Loucy (cell line): ENCODE data around the gene GHRL.
"Not testable (repeated sequence)": the region's sequence is repeated elsewhere in the genome, so short reads cannot be mapped to it uniquely, and the experiment has no call there.

Source experiments
- H2AFZ ChIP-seq: fragments of 200-600 bp; sonication (generic); 2 replicates; pipeline ENCODE4 v1.6.0; 2016; ENCODE audit warnings: antibody characterized with exemption, mild to moderate bottlenecking, low read length, moderate library complexity
- H3F3A ChIP-seq: fragments of 200-600 bp; 2 replicates; pipeline ENCODE4 v1.6.0; 2016; ENCODE audit warnings: antibody characterized with exemption, low read depth, mild to moderate bottlenecking
- H3K27me3 ChIP-seq: fragments of 200-600 bp; sonication (generic); 2 replicates; pipeline ENCODE4 v1.6.1; 2014; ENCODE audit warnings: low read length, mild to moderate bottlenecking; ENCODE audit not compliant: insufficient read depth, poor library complexity, severe bottlenecking
- H3K36me3 ChIP-seq: fragments of 200-600 bp; sonication (generic); 2 replicates; pipeline ENCODE4 v1.6.1; 2016; ENCODE audit warnings: low read length; ENCODE audit not compliant: insufficient read depth
- H3K4me1 ChIP-seq: fragments of 200-600 bp; sonication (generic); 2 replicates; pipeline ENCODE4 v1.5.1; 2014; ENCODE audit warnings: low read length, mild to moderate bottlenecking; ENCODE audit not compliant: insufficient read depth, poor library complexity, severe bottlenecking
- H3K4me2 ChIP-seq: fragments of 200-600 bp; sonication (generic); 2 replicates; pipeline ENCODE4 v1.6.0; 2014; ENCODE audit warnings: antibody characterized with exemption, low read length, low read depth, mild to moderate bottlenecking; ENCODE audit not compliant: poor library complexity, severe bottlenecking
- H3K4me3 ChIP-seq: fragments of 200-600 bp; sonication (generic); 2 replicates; pipeline ENCODE4 v1.5.1; 2014; ENCODE audit warnings: low read length, mild to moderate bottlenecking, mixed read lengths; ENCODE audit not compliant: poor library complexity, severe bottlenecking
- H3K79me2 ChIP-seq: fragments of 200-600 bp; sonication (generic); 2 replicates; pipeline ENCODE4 v1.6.1; 2014; ENCODE audit warnings: low read length; ENCODE audit not compliant: insufficient read depth
- H3K9ac ChIP-seq: fragments of 200-600 bp; sonication (generic); 2 replicates; pipeline ENCODE4 v1.6.0; 2014; ENCODE audit warnings: mild to moderate bottlenecking, low read depth, low read length, moderate library complexity; ENCODE audit not compliant: poor library complexity, severe bottlenecking
- H3K9me2 ChIP-seq: fragments of 200-600 bp; sonication (generic); replicated peaks from 2 replicates; pipeline ENCODE4 v1.6.1; 2016; ENCODE audit warnings: low read depth, low read length, mixed read lengths
- H3K9me3 ChIP-seq: fragments of 200-600 bp; sonication (generic); 2 replicates; pipeline ENCODE4 v1.6.1; 2014; ENCODE audit warnings: mild to moderate bottlenecking, antibody characterized with exemption, low read length, low read depth; ENCODE audit not compliant: insufficient read depth
- H4K20me1 ChIP-seq: fragments of 200-600 bp; sonication (generic); 2 replicates; pipeline ENCODE4 v1.6.0; 2014; ENCODE audit warnings: antibody characterized with exemption, low read length, mild to moderate bottlenecking; ENCODE audit not compliant: insufficient read depth, poor library complexity, severe bottlenecking
- EZH2phosphoT487 ChIP-seq: fragments of 200-600 bp; IDR thresholded peaks from 2 replicates; pipeline ENCODE4 v1.6.1; 2018; ENCODE audit warnings: antibody characterized with exemption, mild to moderate bottlenecking, moderate library complexity, borderline replicate concordance
- TF ChIP-seq, protein P1 (sequence below): fragments of 200-600 bp; sonication (generic); conservative IDR thresholded peaks from 2 replicates; pipeline ENCODE4 v1.5.1; 2014; ENCODE audit warnings: mild to moderate bottlenecking, antibody characterized with exemption, low read length

Gene GHRL

DNA sequence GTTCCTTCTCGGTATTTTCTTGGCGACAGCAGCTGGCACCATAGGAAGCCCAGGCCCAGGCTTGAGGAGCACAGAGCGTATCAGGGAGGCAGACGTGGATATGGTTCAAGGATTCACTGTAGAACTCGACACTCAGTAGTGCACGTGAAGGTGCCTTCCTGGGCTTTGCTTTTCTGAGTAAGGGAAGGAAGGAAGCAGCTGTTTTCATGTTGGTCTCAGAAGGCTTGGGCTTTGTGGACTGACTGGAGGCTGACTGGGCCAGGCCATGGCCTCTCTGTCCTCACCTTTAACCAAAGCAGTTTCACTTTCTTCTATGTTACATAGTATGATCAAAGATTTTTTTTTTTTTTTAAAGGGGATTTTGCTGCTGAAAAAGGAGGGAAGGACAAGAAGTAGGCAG is 6.9 kb upstream of the GHRL start:
- Histone ChIP-seq H3K9me2 (no peaks in the 10 kb centered on the region), H3K9me3 (no peaks in the 10 kb centered on the region), H3K4me1 (no peaks in the 10 kb centered on the region), H3K79me2 (no peaks in the 10 kb centered on the region), H3K9ac (no peak overlapping the region), H3F3A (no peaks in the 10 kb centered on the region), H3K36me3 (peaks cover 52% of the 10 kb centered on the region; the same call in 1 of the 2 replicates), H3K4me3 (no peak overlapping the region), H3K4me2 (no peak overlapping the region), H3K27me3 (no peaks in the 10 kb centered on the region), H4K20me1 (no peaks in the 10 kb centered on the region), H2AFZ (no peak overlapping the region)
- TF ChIP-seq, protein P1, sequence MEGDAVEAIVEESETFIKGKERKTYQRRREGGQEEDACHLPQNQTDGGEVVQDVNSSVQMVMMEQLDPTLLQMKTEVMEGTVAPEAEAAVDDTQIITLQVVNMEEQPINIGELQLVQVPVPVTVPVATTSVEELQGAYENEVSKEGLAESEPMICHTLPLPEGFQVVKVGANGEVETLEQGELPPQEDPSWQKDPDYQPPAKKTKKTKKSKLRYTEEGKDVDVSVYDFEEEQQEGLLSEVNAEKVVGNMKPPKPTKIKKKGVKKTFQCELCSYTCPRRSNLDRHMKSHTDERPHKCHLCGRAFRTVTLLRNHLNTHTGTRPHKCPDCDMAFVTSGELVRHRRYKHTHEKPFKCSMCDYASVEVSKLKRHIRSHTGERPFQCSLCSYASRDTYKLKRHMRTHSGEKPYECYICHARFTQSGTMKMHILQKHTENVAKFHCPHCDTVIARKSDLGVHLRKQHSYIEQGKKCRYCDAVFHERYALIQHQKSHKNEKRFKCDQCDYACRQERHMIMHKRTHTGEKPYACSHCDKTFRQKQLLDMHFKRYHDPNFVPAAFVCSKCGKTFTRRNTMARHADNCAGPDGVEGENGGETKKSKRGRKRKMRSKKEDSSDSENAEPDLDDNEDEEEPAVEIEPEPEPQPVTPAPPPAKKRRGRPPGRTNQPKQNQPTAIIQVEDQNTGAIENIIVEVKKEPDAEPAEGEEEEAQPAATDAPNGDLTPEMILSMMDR, result no peak

DNA sequence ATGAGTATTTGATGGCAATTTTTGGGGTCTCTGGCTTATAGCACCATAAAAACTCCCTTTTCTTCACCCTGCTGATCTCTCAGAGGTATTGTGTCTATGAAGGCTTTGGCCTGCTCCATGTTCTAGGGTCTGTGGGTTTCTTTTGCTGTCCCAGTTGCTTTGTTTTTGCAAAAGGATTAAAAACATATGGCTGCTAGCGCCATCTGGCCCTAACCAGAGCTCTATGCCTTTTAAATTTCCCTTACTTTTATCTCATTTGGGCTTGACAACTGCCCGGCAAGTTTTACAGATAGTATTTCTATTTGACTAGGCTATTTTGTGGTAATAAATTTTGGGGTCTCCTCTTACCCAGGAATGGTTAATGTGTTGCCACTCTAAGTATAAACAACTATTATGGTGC is 6.4 kb upstream of the GHRL start:
- Histone ChIP-seq H3K4me3 (no peak overlapping the region), H3K9ac (no peak overlapping the region), H3K4me1 (no peaks in the 10 kb centered on the region), H3K9me3 (no peaks in the 10 kb centered on the region), H3F3A (no peaks in the 10 kb centered on the region), H3K36me3 (peaks cover 47% of the 10 kb centered on the region; the same call in 1 of the 2 replicates), H3K9me2 (no peaks in the 10 kb centered on the region), H4K20me1 (no peaks in the 10 kb centered on the region), H2AFZ (no peak overlapping the region), H3K4me2 (no peak overlapping the region), H3K27me3 (no peaks in the 10 kb centered on the region), H3K79me2 (no peaks in the 10 kb centered on the region)
- TF ChIP-seq EZH2phosphoT487, result no peak
- TF ChIP-seq, protein P1, result 0 out of 2 replicates have a peak, but pooled peaks have one; percentile 14

DNA sequence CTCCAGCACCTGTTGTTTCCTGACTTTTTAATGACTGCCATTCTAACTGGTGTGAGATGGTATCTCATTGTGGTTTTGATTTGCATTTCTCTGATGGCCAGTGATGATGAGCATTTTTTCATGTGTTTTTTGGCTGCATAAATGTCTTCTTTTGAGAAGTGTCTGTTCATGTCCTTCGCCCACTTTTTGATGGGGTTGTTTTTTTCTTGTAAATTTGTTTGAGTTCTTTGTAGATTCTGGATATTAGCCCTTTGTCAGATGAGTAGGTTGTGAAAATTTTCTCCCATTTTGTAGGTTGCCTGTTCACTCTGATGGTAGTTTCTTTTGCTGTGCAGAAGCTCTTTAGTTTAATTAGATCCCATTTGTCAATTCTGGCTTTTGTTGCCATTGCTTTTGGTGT is 5.3 kb upstream of the GHRL start:
- not testable (repeated sequence) for H3F3A ChIP-seq, H3K4me1 ChIP-seq, H2AFZ ChIP-seq, H3K9ac ChIP-seq, H3K27me3 ChIP-seq, H3K79me2 ChIP-seq, H3K4me3 ChIP-seq, H3K4me2 ChIP-seq, H4K20me1 ChIP-seq, H3K9me2 ChIP-seq, H3K9me3 ChIP-seq
- peaks cover 36% of the 10 kb centered on the region; the same call in 1 of the 2 replicates for H3K36me3 ChIP-seq

DNA sequence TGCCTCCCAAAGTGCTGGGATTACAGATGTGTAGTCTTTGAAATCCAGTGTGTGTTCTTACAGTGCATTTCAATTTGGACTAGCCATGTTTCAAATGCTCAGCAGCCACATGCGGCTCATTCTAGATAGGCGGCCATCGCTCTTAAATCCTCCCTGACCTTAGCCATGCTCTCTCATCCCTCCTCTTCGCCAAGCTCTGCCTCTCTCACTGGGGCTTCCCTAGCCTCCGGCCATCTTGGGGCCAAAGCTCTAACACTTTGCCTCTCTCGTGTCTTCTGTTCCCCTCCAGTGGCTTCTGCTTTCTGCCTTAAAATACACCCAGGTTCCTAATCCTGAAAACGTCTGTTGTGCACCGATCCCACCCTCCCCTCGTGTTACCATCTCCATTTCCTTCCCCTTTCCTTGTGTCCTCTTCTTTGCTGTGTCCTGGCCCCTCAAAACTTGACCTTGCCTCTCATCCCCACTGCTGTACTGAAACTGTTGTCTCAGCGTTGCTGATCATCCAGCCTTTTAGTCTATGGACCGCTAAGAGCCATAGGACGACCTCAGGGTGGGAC is 1.4 kb upstream of the GHRL start:
- Histone ChIP-seq H3K79me2 (no peaks in the 10 kb centered on the region), H3K36me3 (peaks cover under 1% of the 10 kb centered on the region; the same call in 1 of the 2 replicates), H3K4me1 (no peaks in the 10 kb centered on the region), H3K4me3 (no peak overlapping the region), H3K4me2 (no peak overlapping the region), H3K9me2 (no peaks in the 10 kb centered on the region), H3K9ac (no peak overlapping the region), H3F3A (no peaks in the 10 kb centered on the region), H2AFZ (no peak overlapping the region), H3K27me3 (no peaks in the 10 kb centered on the region), H3K9me3 (no peaks in the 10 kb centered on the region), H4K20me1 (no peaks in the 10 kb centered on the region)
- no peak for TF ChIP-seq EZH2phosphoT487
- TF ChIP-seq, protein P1, result no peak
